SK-N-MC (cell line): ENCODE data around the gene ERCC4.

Experiments used
- DNase-seq: peaks from one replicate; pipeline ENCODE4 v3.0.0-alpha.2; 2011; ENCODE audit warnings: low read depth, low spot score
- H3K27ac ChIP-seq: fragments of 200-600 bp; sonication (generic); 2 replicates; pipeline ENCODE4 v1.5.1; 2016; ENCODE audit warnings: mixed run types
- H3K36me3 ChIP-seq: fragments of 200-600 bp; sonication (generic); 2 replicates; pipeline ENCODE4 v1.6.1; 2017; ENCODE audit warnings: antibody characterized with exemption, low read length, mixed read lengths; ENCODE audit not compliant: insufficient read depth
- H3K4me3 ChIP-seq: fragments of 200-600 bp; sonication (generic); 2 replicates; pipeline ENCODE4 v1.5.1; 2016
- H3K9ac ChIP-seq: fragments of 200-600 bp; sonication (generic); 2 replicates; pipeline ENCODE4 v1.8.0; 2017; ENCODE audit warnings: mixed run types, mixed read lengths; ENCODE audit not compliant: insufficient read length
- H3K9me3 ChIP-seq: fragments of 200-600 bp; sonication (generic); 2 replicates; pipeline ENCODE4 v1.6.1; 2017; ENCODE audit warnings: low read depth, mild to moderate bottlenecking, antibody characterized with exemption, low read length, moderate library complexity, mixed read lengths
- EZH2 ChIP-seq: fragments of 200-600 bp; sonication (generic); IDR thresholded peaks from one replicate; pipeline ENCODE4 v1.6.1; 2017; ENCODE audit warnings: antibody characterized with exemption
- FOXP2 ChIP-seq: optimal IDR thresholded peaks from 2 replicates; pipeline ENCODE3; 2011; ENCODE audit warnings: mild to moderate bottlenecking, moderate library complexity; ENCODE audit not compliant: insufficient read depth; ENCODE audit errors: extremely low read length, control extremely low read depth
- POLR2AphosphoS5 ChIP-seq: IDR thresholded peaks from 2 replicates; pipeline ENCODE4 v1.6.1; 2012; ENCODE audit warnings: mild to moderate bottlenecking, low read depth, low read length, borderline replicate concordance

ERCC4 gene

GRCh38 chr16:13959626-13960025, 39.7 kb downstream of the ERCC4 start:
- Histone ChIP-seq H3K9me3 (no peaks in the 10 kb centered on the region), H3K36me3 (no peaks in the 10 kb centered on the region), H3K4me3 (no peak overlapping the region), H3K27ac (no peak overlapping the region), H3K9ac (no peak overlapping the region)
- TF ChIP-seq EZH2, result no peak
- no peak for TF ChIP-seq POLR2AphosphoS5
- no peak for TF ChIP-seq FOXP2
- DNase-seq, result no peak

- Histone ChIP-seq H3K36me3 (no peaks in the 10 kb centered on the region), H3K4me3 (no peak overlapping the region), H3K9me3 (no peaks in the 10 kb centered on the region), H3K27ac (peak overlapping the region; percentile 15), H3K9ac (no peak overlapping the region)
- TF ChIP-seq EZH2, result no peak
- no peak for TF ChIP-seq POLR2AphosphoS5
- no peak for TF ChIP-seq FOXP2
- no peak for DNase-seq
Observed at GRCh38 chr16:13961099-13961811, 41.3 kb downstream of the ERCC4 start.

- no peak for DNase-seq
- TF ChIP-seq EZH2, result no peak
- no peak for TF ChIP-seq FOXP2
- TF ChIP-seq POLR2AphosphoS5, result no peak
- H3K9me3 ChIP-seq, result no peaks in the 10 kb centered on the region
- no peak overlapping the region for H3K9ac ChIP-seq
- H3K27ac ChIP-seq, result no peak overlapping the region
- H3K4me3 ChIP-seq, result no peak overlapping the region
- no peaks in the 10 kb centered on the region for H3K36me3 ChIP-seq
Observed at GRCh38 chr16:13962232-13962631, 42.3 kb downstream of the ERCC4 start.

- no peak for TF ChIP-seq FOXP2
- TF ChIP-seq POLR2AphosphoS5, result no peak
- TF ChIP-seq EZH2, result no peak
- DNase-seq, result no peak
- no peaks in the 10 kb centered on the region; the same call in 1 of the 2 replicates for H3K9me3 ChIP-seq
- no peak overlapping the region for H3K9ac ChIP-seq
- no peak overlapping the region for H3K27ac ChIP-seq
- H3K4me3 ChIP-seq, result no peak overlapping the region
- no peaks in the 10 kb centered on the region for H3K36me3 ChIP-seq
Observed at GRCh38 chr16:13968835-13969234, 48.9 kb downstream of the ERCC4 start.

- no peak for TF ChIP-seq EZH2
- TF ChIP-seq FOXP2, result no peak
- Histone ChIP-seq H3K27ac (no peak overlapping the region), H3K36me3 (no peaks in the 10 kb centered on the region), H3K9ac (no peak overlapping the region), H3K4me3 (no peak overlapping the region), H3K9me3 (no peaks in the 10 kb centered on the region; the same call in 1 of the 2 replicates)
- no peak for DNase-seq
Observed at GRCh38 chr16:13969711-13970110, 49.8 kb downstream of the ERCC4 start.

GRCh38 chr16:13970708-13971422, 50.9 kb downstream of the ERCC4 start:
- Histone ChIP-seq H3K36me3 (no peaks in the 10 kb centered on the region), H3K4me3 (no peak overlapping the region), H3K27ac (no peak overlapping the region), H3K9ac (no peak overlapping the region), H3K9me3 (no peaks in the 10 kb centered on the region; the same call in 1 of the 2 replicates)
- no peak for DNase-seq
- TF ChIP-seq POLR2AphosphoS5, result no peak
- no peak for TF ChIP-seq EZH2
- TF ChIP-seq FOXP2, result no peak

- DNase-seq, result no peak
- no peak for TF ChIP-seq EZH2
- TF ChIP-seq FOXP2, result no peak
- TF ChIP-seq POLR2AphosphoS5, result no peak
- H3K4me3 ChIP-seq, result no peak overlapping the region
- H3K27ac ChIP-seq, result no peak overlapping the region
- H3K9me3 ChIP-seq, result no peaks in the 10 kb centered on the region; the same call in 1 of the 2 replicates
- no peaks in the 10 kb centered on the region for H3K36me3 ChIP-seq
- H3K9ac ChIP-seq, result no peak overlapping the region
Observed at GRCh38 chr16:13973321-13974023, 53.5 kb downstream of the ERCC4 start.

- no peak overlapping the region for H3K4me3 ChIP-seq
- no peaks in the 10 kb centered on the region for H3K9me3 ChIP-seq
- H3K27ac ChIP-seq, result no peak overlapping the region
- H3K36me3 ChIP-seq, result no peaks in the 10 kb centered on the region
- no peak overlapping the region for H3K9ac ChIP-seq
- TF ChIP-seq POLR2AphosphoS5 (no peak), FOXP2 (no peak), EZH2 (no peak)
- DNase-seq, result no peak
Observed at GRCh38 chr16:13977177-13977576, 57.2 kb downstream of the ERCC4 start.
